ENCODE data around the gene CIAO3. TPM values are rescaled to one million over a fixed set of nuclear protein-coding genes. Genes with fewer than 3 reads are reported as not detected.

The CIAO3 gene
- polyA plus RNA-seq (2013, experiment 1 of 4): 39.2 TPM
- polyA plus RNA-seq (2013, experiment 2 of 4): 33.5 TPM
- 32.2 TPM for polyA plus RNA-seq (2013, experiment 3 of 4)
- polyA plus RNA-seq (2013, experiment 4 of 4): 32.3 TPM

DNA sequence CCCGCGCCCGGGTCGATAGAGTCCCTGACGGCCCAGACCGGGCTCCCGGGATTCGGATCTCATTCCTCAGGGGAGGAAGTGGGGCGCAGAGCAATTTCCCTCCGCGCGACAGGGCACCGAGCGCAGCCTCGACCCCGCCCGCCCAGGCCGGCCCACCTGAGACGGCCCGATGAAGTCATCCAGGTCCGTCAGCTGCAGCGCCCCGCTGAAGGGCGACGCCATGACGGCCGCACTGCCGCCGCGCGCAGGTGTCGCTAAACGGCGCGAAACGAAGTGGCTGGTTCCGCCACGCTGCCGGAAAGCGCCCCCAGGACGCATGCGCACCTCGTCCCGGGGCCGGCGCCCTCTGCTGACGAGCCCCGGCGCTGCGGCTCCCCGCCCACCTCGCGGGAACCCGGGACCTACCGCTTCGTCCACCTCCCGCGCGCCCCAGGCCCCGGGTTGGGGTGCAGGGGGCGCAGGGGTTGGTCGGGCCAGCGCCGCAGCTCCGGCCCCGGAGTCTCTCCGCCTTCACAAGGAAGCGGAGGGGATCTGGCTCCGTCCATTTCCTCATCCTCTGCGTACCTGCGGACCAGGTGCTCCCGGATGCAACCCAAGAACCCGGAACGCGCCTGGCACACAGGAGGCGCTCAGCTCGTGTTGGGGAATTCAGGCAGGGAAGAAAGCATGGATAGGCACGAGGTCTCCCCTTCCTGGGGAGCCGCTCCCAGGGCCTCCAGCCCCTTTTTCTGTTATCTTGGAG is at the start of gene CIAO3:
Gene CIAO3 (minus strand): TSS at position 234 of the 742 bp plus-strand sequence. CDS start 12 bp downstream, at position 222.
- Histone ChIP-seq H3K4me3 (ENCODE audit: insufficient read depth, low read depth, low read length) (peak within 1 kb of the TSS; percentile 94), H3K4me1 (ENCODE audit: control insufficient read depth, insufficient read depth, low read length) (peaks cover 7% of the 10 kb centered on the region), H3K9me3 (ENCODE audit: control insufficient read depth, low read length) (no peaks in the 10 kb centered on the region), H3K36me3 (ENCODE audit: control insufficient read depth, insufficient read depth, low read length) (no peaks in the 10 kb centered on the region), H3K27ac (ENCODE audit: insufficient read depth, low read depth, low read length, poor library complexity, severe bottlenecking) (no peak within 1 kb of the TSS), H3K27me3 (ENCODE audit: control insufficient read depth, insufficient read depth, low read length, poor library complexity, severe bottlenecking) (no peaks in the 10 kb centered on the region)
- 0 to 1% methylated on average over 79 of the region's 79 CpGs for WGBS, 2 experiments

DNA sequence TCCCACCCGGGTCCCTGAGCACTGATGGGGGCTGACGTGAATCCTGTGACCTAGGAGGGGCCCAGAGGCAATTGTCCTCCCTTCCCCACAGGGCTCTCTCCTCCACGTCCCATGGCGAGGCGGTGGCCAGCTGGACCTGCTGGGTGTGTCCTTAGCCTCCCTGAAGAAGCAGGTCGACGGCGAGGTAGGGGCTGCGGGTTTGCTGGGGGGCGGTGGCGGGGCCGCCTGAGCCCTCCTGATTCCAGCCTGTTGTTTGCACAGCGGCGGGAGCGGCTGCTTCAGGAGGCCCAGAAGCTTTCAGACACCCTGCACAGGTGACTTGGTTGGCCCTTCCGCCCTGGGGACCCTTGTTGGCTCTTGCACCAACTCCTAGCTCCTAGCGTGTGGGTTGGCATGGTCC is 49.3 kb upstream of the CIAO3 start:
- peaks cover 29% of the 10 kb centered on the region for H3K36me3 ChIP-seq (ENCODE audit: control insufficient read depth, insufficient read depth, low read length)
- H3K27me3 ChIP-seq (ENCODE audit: control insufficient read depth, insufficient read depth, low read length, poor library complexity, severe bottlenecking): no peaks in the 10 kb centered on the region
- no peak overlapping the region for H3K4me3 ChIP-seq (ENCODE audit: insufficient read depth, low read depth, low read length)
- peaks cover 12% of the 10 kb centered on the region for H3K4me1 ChIP-seq (ENCODE audit: control insufficient read depth, insufficient read depth, low read length)
- no peaks in the 10 kb centered on the region for H3K9me3 ChIP-seq (ENCODE audit: control insufficient read depth, low read length)
- 96% methylated on average over 17 of the region's 17 CpGs for WGBS, 2 experiments
- no peak overlapping the region for H3K27ac ChIP-seq (ENCODE audit: insufficient read depth, low read depth, low read length, poor library complexity, severe bottlenecking)

DNA sequence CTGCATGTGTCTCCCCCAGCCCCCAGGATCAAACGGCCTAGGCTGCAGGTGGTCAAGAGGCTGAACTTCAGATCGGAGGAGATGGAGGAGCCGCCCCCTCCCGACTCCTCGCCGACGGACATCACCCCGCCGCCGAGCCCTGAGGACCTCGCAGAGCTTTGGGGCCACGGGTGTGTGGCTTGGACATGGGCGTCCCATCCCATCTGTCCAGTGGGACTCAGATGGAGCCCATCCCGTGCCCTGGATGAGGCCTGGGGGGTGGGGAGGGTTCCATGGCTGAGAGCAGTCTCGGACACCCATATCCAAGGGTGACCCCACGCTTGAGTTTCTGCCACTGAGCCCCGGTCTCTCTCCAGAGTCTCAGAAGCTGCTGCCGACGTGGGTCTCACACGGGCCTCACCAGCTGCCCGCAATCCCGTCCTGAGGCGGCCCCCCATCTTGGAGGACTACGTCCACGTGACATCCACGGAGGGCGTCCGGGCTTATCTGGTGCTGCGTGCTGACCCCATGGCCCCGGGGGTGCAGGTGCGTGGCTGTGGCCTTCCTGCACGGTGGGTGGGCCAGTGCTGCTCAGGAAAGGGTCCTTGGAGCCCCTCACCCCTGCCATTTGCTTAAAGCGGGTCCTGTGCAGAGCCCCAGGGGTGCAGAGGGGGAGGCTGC is 48.5 kb upstream of the CIAO3 start:
- Histone ChIP-seq H3K4me3 (ENCODE audit: insufficient read depth, low read depth, low read length) (peak overlapping the region; percentile 86), H3K27ac (ENCODE audit: insufficient read depth, low read depth, low read length, poor library complexity, severe bottlenecking) (no peak overlapping the region), H3K4me1 (ENCODE audit: control insufficient read depth, insufficient read depth, low read length) (peaks cover 12% of the 10 kb centered on the region), H3K27me3 (ENCODE audit: control insufficient read depth, insufficient read depth, low read length, poor library complexity, severe bottlenecking) (no peaks in the 10 kb centered on the region), H3K36me3 (ENCODE audit: control insufficient read depth, insufficient read depth, low read length) (peaks cover 29% of the 10 kb centered on the region), H3K9me3 (ENCODE audit: control insufficient read depth, low read length) (no peaks in the 10 kb centered on the region)
- WGBS, 2 experiments: 79 to 80% methylated on average over 33 of the region's 33 CpGs

DNA sequence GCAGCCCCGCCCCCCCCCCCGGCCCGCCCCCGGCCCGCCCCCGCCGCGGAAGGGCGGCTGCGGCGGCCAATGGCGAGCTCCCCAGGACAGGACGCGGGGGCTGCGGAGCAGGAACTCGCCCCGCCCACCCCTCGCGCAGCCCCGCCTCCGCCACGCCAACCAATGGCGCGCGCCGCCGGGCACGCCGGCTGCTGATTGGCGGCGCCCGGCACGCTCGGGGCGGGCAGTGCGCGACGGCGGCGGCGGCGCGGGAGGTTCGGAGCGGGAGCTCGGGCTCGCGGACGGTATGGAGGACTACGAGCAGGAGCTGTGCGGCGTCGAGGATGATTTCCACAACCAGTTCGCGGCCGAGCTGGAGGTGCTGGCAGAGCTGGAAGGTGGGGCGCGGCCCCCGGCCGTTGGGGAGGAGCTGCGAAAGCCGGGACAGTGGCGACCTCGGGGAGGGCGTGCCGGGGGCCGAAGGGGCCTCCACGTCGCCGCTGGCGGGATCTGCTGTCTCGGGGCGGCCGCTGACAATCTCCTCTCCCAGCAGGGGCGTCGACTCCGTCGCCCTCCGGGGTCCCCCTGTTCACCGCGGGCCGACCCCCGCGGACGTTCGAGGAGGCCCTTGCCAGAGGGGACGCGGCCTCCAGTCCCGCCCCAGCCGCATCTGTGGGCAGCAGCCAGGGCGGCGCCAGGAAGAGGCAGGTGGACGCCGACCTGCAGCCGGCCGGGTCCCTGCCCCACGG is 47.8 kb upstream of the CIAO3 start, which contains the start of gene CHTF18:
Gene CHTF18 (plus strand): TSS at position 222 of the 728 bp plus-strand sequence. CDS start 65 bp downstream, at position 287.
- H3K9me3 ChIP-seq (ENCODE audit: control insufficient read depth, low read length): no peaks in the 10 kb centered on the region
- peak within 1 kb of the TSS; percentile 86 for H3K4me3 ChIP-seq (ENCODE audit: insufficient read depth, low read depth, low read length)
- H3K27me3 ChIP-seq (ENCODE audit: control insufficient read depth, insufficient read depth, low read length, poor library complexity, severe bottlenecking): no peaks in the 10 kb centered on the region
- peaks cover 29% of the 10 kb centered on the region for H3K36me3 ChIP-seq (ENCODE audit: control insufficient read depth, insufficient read depth, low read length)
- WGBS, 2 experiments: 0 to 1% methylated on average over 97 of the region's 97 CpGs
- no peak within 1 kb of the TSS for H3K27ac ChIP-seq (ENCODE audit: insufficient read depth, low read depth, low read length, poor library complexity, severe bottlenecking)
- H3K4me1 ChIP-seq (ENCODE audit: control insufficient read depth, insufficient read depth, low read length): peaks cover 12% of the 10 kb centered on the region

DNA sequence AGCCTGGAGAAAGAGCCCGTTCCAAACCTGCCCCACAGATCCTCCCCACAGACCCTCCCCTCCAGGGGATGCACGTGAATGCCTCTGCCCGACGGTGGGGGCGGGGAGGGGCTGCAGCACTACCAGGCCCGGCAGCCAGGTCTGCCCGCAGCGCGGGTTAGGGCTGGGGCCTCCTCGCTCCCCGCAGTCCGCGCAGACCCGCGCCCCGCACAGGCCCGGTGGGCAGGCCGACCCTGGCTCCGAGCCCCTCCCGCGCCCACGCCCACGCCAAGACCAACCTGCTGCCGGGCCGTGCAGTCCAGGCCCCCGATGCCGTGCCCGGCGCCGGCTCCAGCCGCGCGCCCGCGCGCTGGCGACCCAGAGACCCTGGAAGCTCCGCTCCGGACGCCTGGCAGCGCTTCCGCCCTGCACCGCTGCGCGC is 47.2 kb upstream of the CIAO3 start, which contains the start of gene RPUSD1:
Gene RPUSD1 (minus strand): TSS at position 404 of the 421 bp plus-strand sequence. CDS start 644 bp downstream, outside the sequence.
- peaks cover 29% of the 10 kb centered on the region for H3K36me3 ChIP-seq (ENCODE audit: control insufficient read depth, insufficient read depth, low read length)

DNA sequence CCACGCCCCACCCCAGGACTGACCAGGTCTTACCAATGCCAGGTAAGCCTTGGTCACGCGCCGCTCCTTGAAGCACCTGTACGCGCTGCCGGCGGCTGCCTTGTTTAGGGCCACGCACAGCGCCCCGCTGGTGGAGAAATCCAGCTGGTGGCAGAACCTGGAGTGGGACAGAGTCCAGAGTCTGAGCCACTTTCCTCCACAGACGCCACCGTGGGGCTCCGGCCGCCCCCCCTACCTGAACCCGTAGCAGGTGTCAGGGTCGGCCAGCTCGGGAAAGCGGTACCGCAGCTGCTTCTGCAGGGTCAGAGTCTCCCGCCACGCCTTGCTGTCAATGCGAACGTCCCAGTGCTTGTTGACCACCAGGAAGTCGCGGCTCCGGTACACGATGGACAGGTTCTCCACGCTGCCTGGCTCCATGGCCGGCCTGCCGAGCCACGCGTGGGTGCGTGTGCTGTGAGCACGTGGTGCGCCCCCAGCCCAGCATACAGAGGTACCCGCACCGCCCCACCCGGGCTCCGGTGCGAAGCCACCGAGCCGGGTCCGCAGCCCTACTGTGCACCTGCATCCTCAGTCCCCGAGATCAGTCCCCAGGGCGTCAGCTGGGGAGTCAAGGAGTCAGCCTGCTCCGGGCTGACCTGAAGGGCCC is 46.6 kb upstream of the CIAO3 start:
- Histone ChIP-seq H3K9me3 (ENCODE audit: control insufficient read depth, low read length) (no peaks in the 10 kb centered on the region), H3K4me1 (ENCODE audit: control insufficient read depth, insufficient read depth, low read length) (peaks cover 12% of the 10 kb centered on the region), H3K27ac (ENCODE audit: insufficient read depth, low read depth, low read length, poor library complexity, severe bottlenecking) (no peak overlapping the region), H3K27me3 (ENCODE audit: control insufficient read depth, insufficient read depth, low read length, poor library complexity, severe bottlenecking) (no peaks in the 10 kb centered on the region), H3K36me3 (ENCODE audit: control insufficient read depth, insufficient read depth, low read length) (peaks cover 27% of the 10 kb centered on the region), H3K4me3 (ENCODE audit: insufficient read depth, low read depth, low read length) (peak overlapping the region; percentile 61)
- 52 to 53% methylated on average over 47 of the region's 47 CpGs for WGBS, 2 experiments

More for the DNA sequence above, 47.2 kb upstream of the CIAO3 start, which contains the start of gene RPUSD1:
- Histone ChIP-seq H3K4me3 (ENCODE audit: insufficient read depth, low read depth, low read length) (peak within 1 kb of the TSS; percentile 86), H3K27ac (ENCODE audit: insufficient read depth, low read depth, low read length, poor library complexity, severe bottlenecking) (no peak within 1 kb of the TSS), H3K27me3 (ENCODE audit: control insufficient read depth, insufficient read depth, low read length, poor library complexity, severe bottlenecking) (no peaks in the 10 kb centered on the region), H3K4me1 (ENCODE audit: control insufficient read depth, insufficient read depth, low read length) (peaks cover 12% of the 10 kb centered on the region), H3K9me3 (ENCODE audit: control insufficient read depth, low read length) (no peaks in the 10 kb centered on the region)
- 0 to 1% methylated on average over 45 of the region's 45 CpGs for WGBS, 2 experiments

DNA sequence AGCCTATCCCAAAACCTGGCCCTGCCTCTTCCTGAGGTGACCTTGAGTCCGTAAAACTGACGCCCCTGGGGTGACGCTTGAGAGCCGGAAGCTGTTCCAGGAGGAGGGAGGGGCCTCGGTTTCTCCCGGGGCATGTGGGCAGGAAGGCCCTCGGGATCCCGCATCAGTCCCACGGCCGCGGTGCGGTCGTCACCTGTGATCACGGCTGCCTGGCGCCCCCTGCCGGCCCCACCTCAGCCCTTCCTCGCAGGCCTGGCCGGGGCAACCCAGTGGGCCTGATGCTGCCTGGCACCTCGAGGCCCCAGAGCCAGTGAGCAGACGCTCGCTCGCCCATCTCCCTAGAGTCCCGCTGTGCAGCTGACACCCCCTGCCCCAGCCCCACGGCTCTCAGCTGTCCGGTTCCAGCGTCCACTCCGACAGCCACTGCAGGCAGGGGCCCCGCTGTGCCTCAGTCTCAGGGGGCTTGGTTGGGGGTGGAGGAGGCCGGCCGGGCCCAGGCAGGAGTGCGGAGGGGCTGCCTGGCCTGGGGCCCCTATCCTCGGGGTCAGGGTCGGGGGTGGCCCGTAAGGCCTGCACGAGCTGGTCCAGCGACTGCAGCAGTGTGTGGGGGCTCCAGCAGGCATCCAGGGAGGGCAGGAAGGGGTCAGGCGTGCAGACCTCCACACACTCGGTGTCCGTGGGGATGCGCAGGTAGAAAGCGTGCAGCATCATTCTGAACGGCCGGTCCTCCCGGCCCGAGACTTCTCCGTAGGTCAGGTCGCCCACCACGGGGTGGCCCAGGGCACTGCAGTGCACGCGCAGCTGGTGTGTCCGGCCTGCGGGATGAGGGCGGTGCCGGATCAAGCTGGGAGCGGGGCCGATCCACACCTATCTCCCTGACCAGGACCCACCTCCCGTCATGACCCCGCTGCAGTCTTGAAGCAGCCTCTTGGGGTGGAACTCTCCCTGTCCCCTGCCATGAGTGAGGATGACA is 45.1 kb upstream of the CIAO3 start:
- no peaks in the 10 kb centered on the region for H3K9me3 ChIP-seq (ENCODE audit: control insufficient read depth, low read length)
- no peaks in the 10 kb centered on the region for H3K27me3 ChIP-seq (ENCODE audit: control insufficient read depth, insufficient read depth, low read length, poor library complexity, severe bottlenecking)
- no peak overlapping the region for H3K4me3 ChIP-seq (ENCODE audit: insufficient read depth, low read depth, low read length)
- 72% methylated on average over 58 of the region's 58 CpGs for WGBS, 2 experiments
- H3K27ac ChIP-seq (ENCODE audit: insufficient read depth, low read depth, low read length, poor library complexity, severe bottlenecking): no peak overlapping the region
- peaks cover 12% of the 10 kb centered on the region for H3K4me1 ChIP-seq (ENCODE audit: control insufficient read depth, insufficient read depth, low read length)
- H3K36me3 ChIP-seq (ENCODE audit: control insufficient read depth, insufficient read depth, low read length): peaks cover 14% of the 10 kb centered on the region

DNA sequence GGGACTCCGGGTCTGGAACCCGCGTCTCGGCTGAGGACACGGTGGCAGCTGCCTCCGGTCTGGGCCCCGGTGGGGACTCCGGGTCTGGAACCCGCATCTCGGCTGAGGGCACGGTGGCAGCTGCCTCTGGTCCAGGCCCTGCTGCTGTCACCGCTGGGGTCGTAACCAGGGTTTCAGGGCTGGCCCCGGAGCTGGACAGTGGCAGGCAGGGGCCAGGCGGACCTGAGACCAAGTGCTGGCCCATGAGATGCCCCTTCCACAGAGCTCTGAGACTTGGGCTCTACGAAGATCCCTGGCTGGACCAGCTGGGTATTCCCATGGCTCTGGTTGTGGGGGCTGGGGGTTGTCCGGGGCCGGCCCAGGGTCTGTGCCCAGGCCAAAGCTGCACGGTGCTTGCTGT is 43.6 kb upstream of the CIAO3 start:
- WGBS, 2 experiments: 95 to 96% methylated on average over 19 of the region's 19 CpGs
- peaks cover 9% of the 10 kb centered on the region for H3K4me1 ChIP-seq (ENCODE audit: control insufficient read depth, insufficient read depth, low read length)
- no peaks in the 10 kb centered on the region for H3K9me3 ChIP-seq (ENCODE audit: control insufficient read depth, low read length)
- H3K36me3 ChIP-seq (ENCODE audit: control insufficient read depth, insufficient read depth, low read length): peaks cover 5% of the 10 kb centered on the region
- H3K4me3 ChIP-seq (ENCODE audit: insufficient read depth, low read depth, low read length): no peak overlapping the region
- H3K27me3 ChIP-seq (ENCODE audit: control insufficient read depth, insufficient read depth, low read length, poor library complexity, severe bottlenecking): peaks cover 3% of the 10 kb centered on the region
- no peak overlapping the region for H3K27ac ChIP-seq (ENCODE audit: insufficient read depth, low read depth, low read length, poor library complexity, severe bottlenecking)

Data from ectodermal cell (in vitro differentiated cells).